NOMO-1 treated with dmso at 0.1 percent for 144 hours (cell line): ENCODE results near the gene BLNK.

Experiments
- DNase-seq: peaks from one replicate; lab custom pipeline; 2025; ENCODE audit not compliant: unreplicated experiment; lab: John Stamatoyannopoulos, UW

BLNK gene

DNA sequence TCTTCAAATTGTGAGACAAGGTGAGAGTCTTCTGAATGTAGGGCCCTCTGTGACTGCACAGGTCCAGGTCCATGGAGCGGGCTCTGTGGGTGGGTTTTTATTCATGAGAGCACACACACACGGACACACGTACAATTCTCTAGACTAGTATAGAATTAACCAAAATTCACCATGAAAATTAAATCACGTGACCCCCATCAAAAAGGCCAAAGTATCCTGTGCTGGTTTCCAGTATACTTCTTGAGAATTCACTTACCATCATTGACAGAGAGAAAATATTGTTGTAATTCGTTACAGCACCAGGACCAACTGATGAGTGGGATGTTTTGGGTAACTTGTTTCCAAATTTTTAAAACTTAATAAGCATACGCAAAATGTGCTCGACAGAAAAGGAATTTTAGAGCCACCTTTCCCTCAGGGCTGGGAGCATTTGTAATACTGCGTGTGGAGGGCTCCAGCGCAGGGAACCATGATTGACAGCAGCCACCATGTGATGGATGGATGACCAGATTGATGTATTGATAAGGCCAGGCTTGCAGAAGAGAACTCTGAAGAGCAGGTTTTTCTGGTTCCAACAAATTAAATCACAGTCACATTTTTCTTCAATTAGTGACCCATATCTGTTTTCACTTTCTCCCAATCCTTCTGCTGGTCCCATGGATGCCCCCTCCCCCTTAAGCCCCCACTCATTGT, 18.0 kb upstream of the BLNK start:
- DNase-seq: no peak

GRCh38 chr10:96288151-96288621, 16.8 kb upstream of the BLNK start:
- no peak for DNase-seq

GRCh38 chr10:96287392-96288105, 16.2 kb upstream of the BLNK start:
- DNase-seq: no peak

GRCh38 chr10:96285331-96285752, 14.0 kb upstream of the BLNK start:
- no peak for DNase-seq

DNA sequence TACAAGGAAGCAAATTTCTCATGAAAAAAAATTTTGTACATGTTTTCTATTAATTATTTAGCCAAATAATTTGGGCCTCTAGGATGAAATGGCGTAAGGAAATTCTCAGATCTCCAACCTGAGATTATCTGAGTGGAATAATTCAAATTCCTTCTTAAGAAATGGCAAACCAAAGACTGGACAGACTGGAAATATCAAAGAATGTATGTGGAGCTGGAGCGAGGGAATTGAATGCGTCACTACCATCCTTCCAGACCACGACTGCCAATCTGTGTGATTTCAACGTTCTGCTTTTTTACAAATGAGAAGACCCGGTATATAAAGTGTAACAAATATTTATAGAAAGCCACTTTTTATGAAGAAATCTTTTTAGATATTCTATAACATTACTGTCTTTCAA, 12.4 kb upstream of the BLNK start:
- DNase-seq: no peak

DNA sequence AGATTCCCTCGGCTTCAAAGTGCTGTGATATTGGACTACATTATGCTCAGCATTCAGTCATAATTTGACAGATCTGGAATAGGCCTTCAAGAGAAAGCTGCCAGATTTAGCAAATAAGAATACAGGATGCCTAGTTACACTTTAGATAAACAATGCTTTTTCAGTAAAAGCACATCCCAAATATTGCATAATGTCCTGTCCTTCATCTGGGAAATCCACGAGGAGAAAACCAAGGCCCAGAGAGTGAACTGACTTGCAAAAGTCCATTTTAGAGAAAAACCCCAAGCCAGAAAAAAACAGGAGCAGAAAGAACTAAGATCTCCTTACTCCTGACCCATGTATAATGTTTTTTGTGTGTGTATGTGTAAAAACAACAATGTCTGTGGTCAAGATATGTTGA, 12.0 kb upstream of the BLNK start:
- no peak for DNase-seq

DNA sequence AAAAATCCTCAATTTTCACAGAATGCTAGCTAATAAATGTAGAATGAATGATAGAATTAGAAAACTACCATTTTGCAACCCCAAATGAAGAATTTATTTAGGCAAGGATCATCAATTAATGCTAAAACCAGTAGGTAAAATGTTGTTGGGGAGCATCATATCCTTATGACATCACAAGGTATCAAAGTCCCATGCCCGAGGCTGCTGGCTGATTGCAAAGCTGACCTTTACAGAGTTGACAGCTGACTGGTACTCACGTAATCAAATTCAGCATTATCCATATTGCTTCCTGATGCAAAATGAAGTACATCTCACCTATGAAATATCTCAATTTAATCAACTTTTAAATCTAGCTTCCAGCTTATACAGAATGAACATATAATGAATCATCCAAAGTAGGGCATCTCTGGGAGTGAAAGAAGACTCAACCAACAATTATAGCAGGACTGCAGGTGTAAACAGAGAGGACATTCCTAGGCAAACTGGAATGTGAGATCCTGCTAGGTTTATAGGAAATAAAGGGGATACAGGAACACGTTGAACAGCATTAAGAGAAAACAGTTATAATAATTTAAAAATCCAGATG, 10.2 kb upstream of the BLNK start:
- no peak for DNase-seq

DNA sequence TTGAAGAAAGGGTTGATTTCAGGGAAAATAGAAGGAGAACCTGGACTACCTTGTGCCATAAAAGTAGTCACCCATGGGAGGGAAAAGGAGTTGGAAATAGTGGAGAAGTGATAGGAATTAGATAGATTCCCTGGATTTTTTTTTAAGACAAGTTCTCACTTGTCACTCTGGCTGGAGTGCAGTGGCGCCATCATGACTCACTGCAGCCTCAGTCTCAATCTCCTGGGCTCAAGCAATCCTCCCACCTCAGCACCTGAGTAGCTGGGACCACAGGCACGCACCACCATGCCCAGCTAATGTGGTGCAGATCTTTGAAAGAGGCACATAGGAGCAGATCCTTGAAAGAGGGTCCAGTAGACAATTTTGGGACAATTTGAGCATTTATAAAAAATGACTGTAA, 9.5 kb upstream of the BLNK start:
- DNase-seq: no peak

GRCh38 chr10:96279191-96279641, 7.8 kb upstream of the BLNK start:
- no peak for DNase-seq

- no peak for DNase-seq
Measured at GRCh38 chr10:96276831-96277230, 5.5 kb upstream of the BLNK start.

DNA sequence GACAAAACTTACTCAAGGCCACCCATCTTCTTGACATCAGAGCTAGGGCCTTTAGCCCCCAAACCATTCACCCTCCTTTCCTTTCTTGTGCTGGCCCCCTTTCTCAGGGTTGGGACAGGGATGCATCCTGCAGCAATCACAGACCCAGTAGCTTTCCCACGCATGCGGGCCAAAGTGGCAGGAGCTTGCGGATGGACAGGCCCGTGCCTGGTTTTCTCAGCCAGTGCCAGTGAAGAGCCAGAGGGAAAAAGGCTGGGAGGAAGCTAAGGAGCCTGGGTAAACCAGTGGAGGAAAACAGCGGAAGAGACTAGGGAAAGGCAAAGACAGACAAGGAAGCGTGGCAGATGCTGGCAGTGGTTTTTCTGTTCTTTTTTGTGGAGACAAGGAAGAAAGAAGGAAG, 5.1 kb upstream of the BLNK start:
- DNase-seq: no peak

DNA sequence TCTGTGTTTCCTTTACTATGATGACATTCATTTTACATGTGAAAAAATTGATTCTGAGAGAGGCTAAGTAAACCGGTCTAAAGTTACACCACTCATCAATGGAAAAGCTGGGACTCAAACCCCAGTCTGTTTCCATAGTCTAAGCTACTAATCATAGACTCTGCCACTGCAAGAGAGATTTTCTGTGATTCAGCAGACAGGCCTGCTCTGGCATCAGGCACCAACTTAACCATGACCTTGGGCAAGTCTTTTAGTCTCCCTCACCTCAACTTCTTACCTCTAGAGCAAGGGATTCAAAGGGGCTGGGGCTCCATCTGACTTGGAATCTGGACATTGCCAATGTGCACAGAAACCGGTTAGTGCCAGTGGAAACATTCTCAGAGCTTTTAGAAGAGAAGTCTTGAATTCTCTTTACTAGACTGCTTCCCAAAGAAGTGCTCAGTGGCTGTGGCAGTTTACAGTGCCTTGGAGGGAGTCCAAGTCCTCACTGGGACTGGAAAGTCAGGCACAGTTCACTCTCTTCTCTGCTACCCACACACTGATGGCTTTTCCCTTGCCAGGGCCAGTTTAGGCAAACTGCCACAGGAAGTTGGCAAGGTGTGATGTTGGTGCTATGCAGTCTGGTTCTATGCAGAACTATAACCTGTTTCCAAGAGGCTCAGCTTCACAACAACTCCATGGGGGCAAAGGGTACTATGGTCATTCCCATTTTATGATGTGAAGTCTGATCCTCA, 4.5 kb upstream of the BLNK start:
- no peak for DNase-seq

DNA sequence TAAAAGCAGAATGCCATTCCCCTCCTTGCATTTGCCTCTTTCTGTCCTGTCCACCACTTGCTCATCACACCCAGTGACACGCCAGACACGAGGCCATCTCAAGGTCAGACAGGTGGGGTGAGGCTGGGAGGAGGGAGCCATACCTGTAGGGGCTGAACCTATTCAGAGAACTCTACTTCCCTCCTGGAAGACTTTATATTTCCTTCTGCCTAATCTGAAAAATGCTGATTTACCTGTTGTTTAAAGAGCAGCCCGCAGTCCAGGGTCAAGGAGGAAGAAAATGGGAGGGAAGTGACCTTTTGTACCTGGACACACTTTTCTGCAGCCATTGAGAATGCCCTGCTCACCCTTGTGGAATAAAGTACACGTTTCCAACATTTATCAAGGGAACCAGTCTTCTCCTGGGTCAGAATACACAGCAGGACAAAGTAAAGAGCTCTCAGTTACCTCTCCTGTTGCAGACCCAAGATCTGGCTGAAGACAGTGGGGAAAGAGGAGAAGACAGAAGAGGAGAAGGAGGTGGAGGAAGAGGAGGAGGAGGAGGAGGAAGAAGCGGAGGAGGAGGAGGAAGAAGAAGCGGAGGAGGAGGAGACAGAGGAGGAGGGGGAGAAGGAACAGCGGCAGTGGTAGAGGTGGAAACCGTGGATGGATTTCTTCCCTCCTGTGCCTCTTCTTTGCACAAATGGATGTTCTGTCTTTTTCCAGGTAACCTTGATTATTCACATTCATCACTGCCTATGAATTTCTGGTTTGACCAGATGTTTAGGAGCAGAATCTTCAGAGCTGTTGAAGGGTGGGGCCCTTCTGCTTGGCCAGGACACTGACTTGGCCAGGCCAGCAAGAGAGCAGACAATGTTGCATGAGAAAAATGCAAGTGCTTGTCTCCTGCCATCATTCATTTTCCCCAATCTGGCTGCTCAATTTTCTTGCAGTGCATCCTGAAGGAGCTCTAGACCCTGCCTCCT, 1.2 kb upstream of the BLNK start:
- no peak for DNase-seq

DNA sequence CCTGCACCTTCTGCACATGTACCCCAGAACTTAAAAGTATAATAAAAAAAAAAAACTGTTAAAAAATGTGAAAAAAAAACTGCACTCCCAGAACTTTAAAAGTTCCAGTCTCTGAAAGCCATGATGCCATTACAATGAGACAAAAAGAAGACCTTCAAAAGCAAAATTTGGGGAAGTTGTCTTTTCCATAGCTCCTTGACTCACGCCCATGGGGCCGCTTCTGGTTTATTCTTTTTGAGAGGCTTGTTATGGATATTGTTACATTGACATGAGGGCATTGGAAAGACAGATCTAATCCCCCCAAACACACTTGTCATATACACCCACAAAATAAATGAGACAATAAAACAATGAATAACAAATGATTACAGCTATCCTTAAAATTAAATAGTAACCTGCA, 798 bp downstream of the BLNK start:
- DNase-seq: no peak

DNA sequence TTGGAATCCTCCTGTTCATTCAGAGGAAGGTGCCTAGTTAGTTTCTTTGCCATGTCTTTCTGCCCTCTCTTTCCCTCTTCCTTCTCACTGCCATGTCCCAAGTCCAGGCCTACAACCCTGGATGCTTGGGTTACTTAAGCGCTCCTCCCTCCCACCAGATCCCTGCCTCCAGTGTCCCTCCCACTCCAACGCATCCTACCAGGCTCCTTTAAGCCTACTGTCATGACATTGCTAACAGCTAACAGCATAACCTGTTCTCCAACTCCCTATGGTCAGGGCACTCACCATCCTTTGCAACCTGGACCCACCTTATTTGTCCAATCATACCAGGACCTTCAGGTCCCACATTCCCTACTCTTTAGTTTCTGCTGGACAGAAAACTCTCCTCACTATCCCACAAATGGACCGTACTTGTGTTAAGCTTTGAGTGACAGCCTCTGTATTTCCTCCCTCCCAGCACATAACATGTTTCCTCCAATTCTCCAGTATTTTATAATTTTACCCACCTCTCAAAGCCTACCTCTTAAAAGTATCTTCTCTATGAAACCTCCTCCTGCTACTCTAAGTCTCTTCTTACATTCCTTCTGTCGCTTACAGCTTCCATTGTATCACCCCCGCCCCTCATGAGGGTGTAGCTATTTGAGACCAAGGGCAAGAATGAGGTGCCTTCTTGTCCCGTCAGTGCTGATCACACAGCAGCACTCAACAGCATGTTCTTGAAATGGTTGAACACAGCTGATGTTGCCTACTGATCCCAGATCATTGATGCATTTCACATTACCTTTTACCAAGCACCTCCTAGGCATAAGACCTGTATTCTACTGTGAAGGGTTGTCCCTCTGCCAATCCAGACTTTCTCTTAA, 1.7 kb downstream of the BLNK start:
- DNase-seq: no peak

DNA sequence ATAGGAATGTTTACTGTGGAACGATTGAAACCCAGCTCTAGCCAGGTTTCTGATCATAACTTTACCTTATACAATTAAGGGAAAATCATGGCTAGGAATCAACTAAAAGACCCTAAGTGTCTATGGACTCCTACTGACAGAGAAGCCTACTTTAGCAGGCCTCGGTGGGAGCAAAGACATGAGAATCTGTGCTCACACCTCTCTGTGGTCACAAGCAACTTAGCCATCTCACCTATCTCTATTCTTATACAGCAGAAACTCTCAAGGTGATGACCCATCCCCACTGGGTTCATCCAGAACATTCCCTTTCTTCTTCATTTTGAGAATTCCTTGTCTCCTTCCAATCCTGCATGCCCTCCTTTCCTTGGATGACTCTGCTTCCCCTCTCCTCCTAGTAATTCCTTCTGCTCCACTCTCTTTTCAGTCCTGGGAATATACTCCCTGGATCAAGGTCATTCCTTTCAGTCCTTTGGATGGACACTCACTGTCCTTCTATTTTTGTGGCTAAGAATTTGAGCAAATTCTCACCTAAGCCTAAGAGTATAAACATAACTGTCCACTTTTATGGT, 2.9 kb downstream of the BLNK start:
- no peak for DNase-seq

- no peak for DNase-seq
Measured at GRCh38 chr10:96267234-96267705, 4.1 kb downstream of the BLNK start.

GRCh38 chr10:96266118-96266770, 5.1 kb downstream of the BLNK start:
- DNase-seq: no peak
